Mesendoderm (in vitro differentiated cells): ENCODE data around the gene TBC1D8.

ENCODE experiments used
- DNase-seq: peaks from one replicate; pipeline ENCODE4 v3.0.0; 2013
- H2AK5ac ChIP-seq: 2 replicates; pipeline ENCODE4 v1.6.1; 2013; ENCODE audit warnings: low read length, inconsistent platforms
- H2BK120ac ChIP-seq: 2 replicates; pipeline ENCODE4 v1.6.1; 2013; ENCODE audit warnings: low read depth, mild to moderate bottlenecking, low read length, moderate library complexity, mixed read lengths
- H2BK15ac ChIP-seq: replicated peaks from 2 replicates; pipeline ENCODE4 v1.6.1; 2013; ENCODE audit warnings: low read depth, mild to moderate bottlenecking, moderate library complexity
- H2BK5ac ChIP-seq: 2 replicates; pipeline ENCODE4 v1.6.1; 2013; ENCODE audit warnings: low read length, inconsistent platforms
- H3K18ac ChIP-seq: 2 replicates; pipeline ENCODE4 v1.6.1; 2013; ENCODE audit warnings: mild to moderate bottlenecking, low read length, mixed read lengths
- H3K23ac ChIP-seq: one replicate; pipeline ENCODE4 v1.6.1; 2013; ENCODE audit warnings: low read length
- H3K27ac ChIP-seq: 2 replicates; pipeline ENCODE4 v1.5.1; 2013; ENCODE audit warnings: low read depth, mild to moderate bottlenecking, inconsistent platforms, low read length, moderate library complexity
- H3K27me3 ChIP-seq: 2 replicates; pipeline ENCODE4 v1.6.1; 2013; ENCODE audit warnings: low read length, control low read depth, mild to moderate bottlenecking, inconsistent platforms; ENCODE audit not compliant: insufficient read depth, poor library complexity
- H3K36me3 ChIP-seq: 2 replicates; pipeline ENCODE4 v1.6.1; 2013; ENCODE audit warnings: low read length, inconsistent platforms; ENCODE audit not compliant: control insufficient read depth, insufficient read depth
- H3K4ac ChIP-seq: one replicate; pipeline ENCODE4 v1.6.1; 2013; ENCODE audit warnings: low read depth, mild to moderate bottlenecking, low read length, moderate library complexity
- H3K4me1 ChIP-seq: 2 replicates; pipeline ENCODE4 v1.6.1; 2013; ENCODE audit warnings: low read depth, low read length, inconsistent platforms; ENCODE audit not compliant: control insufficient read depth
- H3K4me2 ChIP-seq: 2 replicates; pipeline ENCODE4 v1.6.1; 2013; ENCODE audit warnings: low read length
- H3K4me3 ChIP-seq: 2 replicates; pipeline ENCODE4 v1.5.1; 2013; ENCODE audit warnings: mild to moderate bottlenecking, low read length
- H3K56ac ChIP-seq: one replicate; pipeline ENCODE4 v1.6.1; 2013; ENCODE audit warnings: low read length
- H3K79me1 ChIP-seq: 2 replicates; pipeline ENCODE4 v1.6.1; 2013; ENCODE audit warnings: low read length, inconsistent platforms
- H3K79me2 ChIP-seq: 2 replicates; pipeline ENCODE4 v1.6.1; 2013; ENCODE audit warnings: mild to moderate bottlenecking, low read length; ENCODE audit not compliant: control insufficient read depth, insufficient read depth
- H3K9ac ChIP-seq: 2 replicates; pipeline ENCODE4 v1.6.1; 2013; ENCODE audit warnings: low read length, inconsistent platforms
- H4K5ac ChIP-seq: one replicate; pipeline ENCODE4 v1.6.1; 2013; ENCODE audit warnings: low read length
- H4K8ac ChIP-seq: one replicate; pipeline ENCODE4 v1.6.1; 2013; ENCODE audit warnings: low read depth, mild to moderate bottlenecking, control low read depth, low read length, moderate library complexity
- WGBS: extraction: QIAGEN DNeasy Blood & Tissue Kit; methylation state at CpG from one replicate; pipeline ENCODE4 v1.1.7; 2013; ENCODE audit warnings: low lambda C conversion rate, missing lambda C conversion rate; ENCODE audit not compliant: insufficient coverage; ENCODE audit errors: extremely low coverage; 5-methylcytosine and 5-hydroxymethylcytosine counted together

The TBC1D8 gene

GRCh38 chr2:100983684-100984310 lies 167.4 kb downstream of the TBC1D8 start:
- no peak for DNase-seq
- H3K36me3 ChIP-seq, result no peaks in the 10 kb centered on the region
- no peak overlapping the region for H3K27ac ChIP-seq
- H3K4me3 ChIP-seq, result no peak overlapping the region
- H2BK120ac ChIP-seq, result no peak overlapping the region
- H3K56ac ChIP-seq, result no peak overlapping the region
- no peak overlapping the region for H3K4ac ChIP-seq
- no peak overlapping the region for H2BK15ac ChIP-seq
- no peak overlapping the region for H2BK5ac ChIP-seq
- no peaks in the 10 kb centered on the region for H3K79me1 ChIP-seq
- H3K18ac ChIP-seq, result no peak overlapping the region
- no peak overlapping the region for H4K8ac ChIP-seq
- no peak overlapping the region for H4K5ac ChIP-seq
- H3K23ac ChIP-seq, result no peak overlapping the region
- H3K9ac ChIP-seq, result no peak overlapping the region
- no CpG with 5 or more reads among the region's 11 CpGs for WGBS
- H2AK5ac ChIP-seq, result no peak overlapping the region
- no peak overlapping the region for H3K4me2 ChIP-seq
- H3K79me2 ChIP-seq, result no peaks in the 10 kb centered on the region
- H3K4me1 ChIP-seq, result no peaks in the 10 kb centered on the region
- no peaks in the 10 kb centered on the region for H3K27me3 ChIP-seq

GRCh38 chr2:100983201-100983600 lies 168.0 kb downstream of the TBC1D8 start:
- no peak overlapping the region for H3K4me3 ChIP-seq
- no peak overlapping the region for H3K9ac ChIP-seq
- H3K4me1 ChIP-seq, result no peaks in the 10 kb centered on the region
- H3K18ac ChIP-seq, result no peak overlapping the region
- no peak overlapping the region for H2BK120ac ChIP-seq
- H3K79me2 ChIP-seq, result no peaks in the 10 kb centered on the region
- no peaks in the 10 kb centered on the region for H3K27me3 ChIP-seq
- H2BK5ac ChIP-seq, result no peak overlapping the region
- DNase-seq, result no peak
- H3K79me1 ChIP-seq, result no peaks in the 10 kb centered on the region
- no peak overlapping the region for H3K4me2 ChIP-seq
- H4K8ac ChIP-seq, result no peak overlapping the region
- H3K56ac ChIP-seq, result no peak overlapping the region
- H3K36me3 ChIP-seq, result no peaks in the 10 kb centered on the region
- H3K4ac ChIP-seq, result no peak overlapping the region
- H2BK15ac ChIP-seq, result no peak overlapping the region
- H2AK5ac ChIP-seq, result no peak overlapping the region
- H4K5ac ChIP-seq, result no peak overlapping the region
- H3K23ac ChIP-seq, result no peak overlapping the region
- whole genome bisulfite sequencing, result no CpG with 5 or more reads among the region's 12 CpGs
- H3K27ac ChIP-seq, result no peak overlapping the region

GRCh38 chr2:100982431-100982861 lies 168.7 kb downstream of the TBC1D8 start:
- Histone ChIP-seq H4K5ac (no peak overlapping the region), H3K18ac (no peak overlapping the region), H3K4me2 (no peak overlapping the region), H4K8ac (no peak overlapping the region), H2BK120ac (no peak overlapping the region), H3K4me1 (no peaks in the 10 kb centered on the region), H3K79me1 (no peaks in the 10 kb centered on the region), H3K36me3 (no peaks in the 10 kb centered on the region), H2BK15ac (no peak overlapping the region), H3K4me3 (no peak overlapping the region), H3K23ac (no peak overlapping the region), H3K4ac (no peak overlapping the region), H3K79me2 (no peaks in the 10 kb centered on the region), H3K9ac (no peak overlapping the region), H2AK5ac (no peak overlapping the region), H3K27me3 (no peaks in the 10 kb centered on the region), H2BK5ac (no peak overlapping the region), H3K27ac (no peak overlapping the region), H3K56ac (peak overlapping the region; percentile 3)
- no CpG with 5 or more reads among the region's 8 CpGs for WGBS
- DNase-seq, result peak; percentile 10

- Histone ChIP-seq H3K4me2 (no peak overlapping the region), H3K79me1 (no peaks in the 10 kb centered on the region), H3K4ac (no peak overlapping the region), H3K27ac (no peak overlapping the region), H3K9ac (no peak overlapping the region), H3K4me1 (no peaks in the 10 kb centered on the region), H3K4me3 (no peak overlapping the region), H3K18ac (no peak overlapping the region), H2BK5ac (no peak overlapping the region), H3K36me3 (no peaks in the 10 kb centered on the region), H3K56ac (no peak overlapping the region), H2BK15ac (no peak overlapping the region), H3K27me3 (no peaks in the 10 kb centered on the region), H3K23ac (no peak overlapping the region), H3K79me2 (no peaks in the 10 kb centered on the region), H4K5ac (no peak overlapping the region), H2BK120ac (no peak overlapping the region), H4K8ac (no peak overlapping the region), H2AK5ac (no peak overlapping the region)
- no CpG with 5 or more reads among the region's 2 CpGs for WGBS
- DNase-seq, result peak; percentile 32
Measured at GRCh38 chr2:100981011-100981410, 170.2 kb downstream of the TBC1D8 start.

GRCh38 chr2:100980046-100980445 lies 171.1 kb downstream of the TBC1D8 start:
- Histone ChIP-seq H3K56ac (no peak overlapping the region), H3K9ac (no peak overlapping the region), H2AK5ac (no peak overlapping the region), H3K23ac (no peak overlapping the region), H2BK5ac (no peak overlapping the region), H4K5ac (no peak overlapping the region), H4K8ac (no peak overlapping the region), H3K36me3 (no peaks in the 10 kb centered on the region), H2BK120ac (no peak overlapping the region), H2BK15ac (no peak overlapping the region), H3K79me2 (no peaks in the 10 kb centered on the region), H3K4me1 (no peaks in the 10 kb centered on the region), H3K4ac (no peak overlapping the region), H3K27me3 (no peaks in the 10 kb centered on the region), H3K4me2 (no peak overlapping the region), H3K79me1 (no peaks in the 10 kb centered on the region), H3K4me3 (no peak overlapping the region), H3K18ac (no peak overlapping the region), H3K27ac (no peak overlapping the region)
- WGBS, result no CpG with 5 or more reads among the region's 12 CpGs
- no peak for DNase-seq

- WGBS, result no CpG with 5 or more reads among the region's 16 CpGs
- Histone ChIP-seq H3K9ac (no peak overlapping the region), H2BK120ac (no peak overlapping the region), H2AK5ac (no peak overlapping the region), H3K56ac (no peak overlapping the region), H3K4me3 (no peak overlapping the region), H3K4ac (no peak overlapping the region), H2BK5ac (no peak overlapping the region), H4K8ac (no peak overlapping the region), H3K4me2 (no peak overlapping the region), H3K79me2 (no peaks in the 10 kb centered on the region), H3K27me3 (no peaks in the 10 kb centered on the region), H3K79me1 (no peaks in the 10 kb centered on the region), H3K23ac (no peak overlapping the region), H2BK15ac (no peak overlapping the region), H3K27ac (no peak overlapping the region), H3K36me3 (no peaks in the 10 kb centered on the region), H3K4me1 (no peaks in the 10 kb centered on the region), H3K18ac (no peak overlapping the region), H4K5ac (no peak overlapping the region)
- DNase-seq, result no peak
Measured at GRCh38 chr2:100978582-100979191, 172.5 kb downstream of the TBC1D8 start.
